Kidney capillary endothelial cell (primary cell): Measurements from ENCODE around the gene SOS2.

Experiments
- DNase-seq: peaks from one replicate; pipeline ENCODE4 v3.0.0-alpha.2; 2018; ENCODE audit warnings: low spot score

SOS2 gene

DNA sequence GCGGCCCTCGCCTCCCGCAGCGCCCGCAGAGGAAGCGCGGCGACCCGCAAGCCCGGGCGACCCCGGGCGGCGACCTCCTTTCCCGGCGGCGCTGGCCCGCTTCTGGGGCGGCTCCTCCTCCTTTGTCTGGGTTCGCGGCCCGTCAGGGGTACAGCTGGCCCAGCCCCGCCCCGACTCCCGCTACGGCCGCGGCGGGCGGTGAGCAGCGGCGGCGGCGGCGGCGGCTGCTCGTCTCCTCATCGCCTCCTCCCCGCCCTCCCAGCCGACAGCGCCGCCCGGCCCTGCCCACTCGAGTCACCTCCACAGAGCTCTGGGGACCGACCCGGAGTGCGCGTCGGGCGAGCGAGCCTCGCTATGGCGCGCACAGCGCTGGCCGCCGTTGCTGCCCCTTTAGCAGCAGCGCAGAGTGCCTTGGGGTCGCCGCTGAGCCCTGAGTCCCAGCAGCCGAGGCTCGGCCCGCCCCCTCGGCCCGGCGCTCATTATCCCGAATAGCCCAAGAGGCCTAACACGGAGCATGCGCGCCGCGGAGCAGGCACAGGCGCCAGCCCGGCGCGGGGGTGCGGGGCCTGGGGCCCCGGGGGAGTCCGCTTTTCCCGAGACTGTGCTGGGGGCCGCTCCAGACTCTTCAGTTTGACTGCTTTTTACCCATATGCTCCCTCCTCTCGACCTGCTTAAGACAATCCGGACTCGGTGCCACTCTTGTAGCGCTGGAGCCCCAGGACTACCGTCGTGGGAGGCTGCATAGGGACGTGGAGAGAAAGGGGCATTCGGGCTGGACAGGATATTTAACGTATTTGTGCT is at the start of gene SOS2:
Gene SOS2, minus strand, starts transcription at position 104 of the 801 bp plus-strand sequence. CDS start 295 bp downstream, outside the sequence.
- peak; percentile 72 for DNase-seq

DNA sequence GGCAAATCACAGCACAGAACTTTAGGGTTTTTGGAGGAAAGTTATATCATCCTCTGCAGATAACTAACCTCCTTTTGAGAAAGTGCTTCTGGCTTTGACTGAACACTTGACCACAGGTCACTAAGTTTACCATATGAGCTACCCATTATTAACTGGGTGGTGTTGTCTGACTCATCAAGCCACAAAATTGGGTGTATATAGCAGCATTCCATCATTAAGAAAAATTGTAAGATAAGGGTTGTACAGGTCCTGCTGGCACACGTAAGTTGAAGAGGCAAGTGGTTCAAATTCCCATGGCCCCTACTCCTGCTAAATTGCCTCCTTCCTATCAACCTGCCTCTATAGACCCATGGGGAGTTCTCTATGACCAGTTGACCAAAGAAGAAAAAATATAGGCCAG is 41.1 kb upstream of the SOS2 start:
- no peak for DNase-seq

DNA sequence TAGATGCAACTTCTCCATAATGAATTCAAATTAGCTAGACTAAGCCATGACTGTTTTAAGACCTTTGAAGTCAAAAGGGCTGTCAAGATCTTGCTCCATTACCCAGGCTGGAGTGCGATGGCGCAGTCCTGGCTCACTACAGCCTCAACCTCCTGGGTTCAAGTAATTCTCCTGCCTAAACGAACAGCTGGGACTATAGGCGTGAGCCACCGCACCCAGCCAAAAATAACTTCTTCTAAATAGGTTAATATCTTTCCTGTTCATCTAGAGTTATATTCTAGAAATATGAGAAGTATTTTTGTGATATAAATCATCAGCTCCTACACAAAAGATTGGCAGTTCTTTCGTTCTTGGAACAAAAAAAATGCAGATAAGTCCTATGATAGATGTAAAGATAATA is 39.6 kb upstream of the SOS2 start:
- no peak for DNase-seq

DNA sequence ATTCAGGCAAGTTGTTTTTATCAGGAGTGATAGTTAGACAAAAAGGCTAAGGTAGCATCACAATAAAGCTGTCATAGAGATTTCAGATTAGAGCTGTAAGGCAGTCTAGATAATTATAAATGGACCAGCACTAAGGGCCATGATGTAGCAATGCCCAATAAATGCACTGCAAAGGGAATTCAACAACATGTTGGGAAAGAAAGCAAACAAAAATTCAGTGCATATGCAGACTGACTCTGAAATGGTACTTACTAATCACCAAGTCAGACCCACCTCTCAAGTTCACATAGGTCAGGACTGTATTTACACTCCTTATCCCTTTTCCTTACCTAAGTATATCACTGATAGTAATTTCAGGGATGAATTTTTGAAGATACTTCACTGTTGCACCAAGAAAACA is 33.7 kb upstream of the SOS2 start:
- DNase-seq, result no peak

- no peak for DNase-seq
Observed at GRCh38 chr14:50263321-50263720, 31.9 kb upstream of the SOS2 start.

- DNase-seq, result no peak
Observed at GRCh38 chr14:50262865-50263264, 31.5 kb upstream of the SOS2 start.

DNA sequence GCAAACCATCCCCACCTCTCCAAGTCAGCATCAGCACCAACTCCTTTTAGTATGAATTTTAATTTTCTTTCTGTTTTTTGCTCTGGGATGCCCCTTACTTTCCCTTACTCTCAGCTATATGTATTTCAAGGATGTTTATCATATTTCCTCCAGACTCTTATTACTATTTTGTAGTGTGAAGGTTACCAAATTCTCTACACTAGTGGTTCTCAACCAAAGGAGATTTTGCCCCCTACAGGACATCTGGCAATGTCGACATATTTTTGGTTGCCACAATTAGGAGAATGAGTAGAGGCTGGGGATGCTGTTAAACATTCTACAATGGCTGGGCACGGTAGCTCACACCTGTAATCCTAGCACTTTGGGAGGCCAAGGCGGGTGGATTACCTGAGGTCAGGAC is 29.1 kb upstream of the SOS2 start:
- peak; percentile 1 for DNase-seq

DNA sequence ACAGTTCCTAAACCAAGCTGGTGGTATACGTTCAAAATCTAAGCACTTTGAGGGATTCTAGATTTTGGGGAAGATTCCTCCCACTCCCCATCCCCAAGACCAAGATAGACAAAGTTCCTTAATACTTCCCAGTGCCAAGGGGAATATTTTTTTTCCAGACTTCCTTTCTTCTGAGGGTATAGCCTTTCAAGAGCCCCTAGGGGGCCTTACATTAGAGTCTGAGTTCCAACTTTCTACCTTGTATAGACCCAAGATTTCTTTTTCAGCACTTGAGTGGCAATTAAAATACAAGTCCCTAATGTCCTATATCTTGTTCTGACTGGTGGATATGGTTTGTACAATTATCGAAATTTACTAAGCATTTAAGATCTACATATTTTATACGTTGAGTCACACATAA is 28.7 kb upstream of the SOS2 start:
- DNase-seq, result no peak

DNA sequence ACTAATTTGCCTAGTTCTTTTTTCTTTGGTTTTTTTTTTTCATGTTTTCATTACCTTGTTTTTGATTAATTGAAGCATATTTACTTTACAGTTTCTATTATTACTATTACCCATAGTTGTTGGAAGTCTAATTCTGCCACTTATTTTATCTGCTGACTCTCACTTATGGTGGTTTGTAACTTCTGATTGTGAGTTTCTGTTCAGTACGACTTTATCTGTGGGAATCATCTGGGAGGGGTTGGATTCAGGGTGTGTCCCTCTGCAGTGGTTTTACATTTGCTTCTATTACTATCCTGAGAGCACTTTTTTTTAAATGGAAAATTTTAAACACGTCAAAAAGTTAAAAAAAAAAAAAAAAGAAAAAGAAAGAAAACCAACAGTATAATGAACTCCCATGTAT is 26.4 kb upstream of the SOS2 start:
- no peak for DNase-seq

GRCh38 chr14:50254248-50254647 is 22.9 kb upstream of the SOS2 start:
- no peak for DNase-seq

GRCh38 chr14:50249136-50249775 is 17.9 kb upstream of the SOS2 start:
- no peak for DNase-seq

DNA sequence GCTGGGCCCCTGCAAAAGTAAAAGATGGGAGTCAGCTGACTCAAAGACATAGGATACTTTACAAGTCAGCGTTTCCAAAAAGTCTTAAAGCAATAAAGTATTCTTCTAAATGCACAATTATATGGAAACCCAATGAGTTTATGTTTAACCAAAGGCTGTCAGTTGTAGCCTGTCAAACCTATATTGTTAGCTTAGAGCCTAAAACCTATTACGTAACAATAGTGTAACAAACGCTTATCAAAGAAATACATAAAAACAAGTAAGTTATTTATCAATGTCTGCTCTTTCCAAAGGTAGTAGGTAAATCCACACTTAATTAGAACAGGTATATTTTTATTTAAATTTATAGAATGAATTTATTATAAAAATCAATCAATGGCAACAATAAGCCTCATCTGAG is 15.9 kb upstream of the SOS2 start:
- no peak for DNase-seq

DNA sequence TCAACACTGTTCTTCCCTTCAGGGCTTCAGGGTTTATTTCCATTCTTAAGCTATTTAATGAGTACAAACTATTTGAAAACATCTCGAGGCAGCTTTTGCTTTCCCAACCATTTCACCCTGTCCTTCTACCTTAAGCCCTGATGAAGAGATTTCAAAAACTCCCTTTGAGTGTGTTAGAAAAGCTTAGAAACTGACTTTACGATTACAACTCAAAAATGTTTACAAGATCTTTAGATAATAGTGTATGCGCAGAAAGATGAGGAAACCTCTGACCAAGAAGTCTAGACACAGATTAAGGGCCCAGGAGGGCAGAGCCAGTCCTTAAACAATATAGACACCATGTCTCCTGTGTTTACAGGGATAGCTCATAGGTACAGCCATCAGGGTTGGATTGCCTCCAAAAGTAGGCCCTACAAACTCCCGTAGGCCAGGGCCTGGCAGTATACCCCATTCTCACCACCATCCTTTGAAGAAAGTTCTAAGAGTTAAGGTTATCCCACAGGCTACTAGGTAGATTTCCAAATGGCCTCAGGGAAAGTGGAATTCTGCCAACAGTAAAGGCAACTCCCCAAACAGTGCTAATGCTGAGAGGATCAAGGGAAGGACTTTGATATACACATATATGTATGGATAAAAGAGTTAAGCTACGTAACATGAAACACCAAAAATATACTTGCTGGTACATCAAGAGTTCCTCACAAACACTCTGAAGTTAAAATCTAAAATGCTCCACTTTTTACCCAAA is 11.4 kb upstream of the SOS2 start:
- DNase-seq, result no peak

GRCh38 chr14:50242096-50242495 is 10.7 kb upstream of the SOS2 start:
- DNase-seq, result no peak

- DNase-seq, result no peak
Observed at GRCh38 chr14:50237427-50237826, 6.0 kb upstream of the SOS2 start.

DNA sequence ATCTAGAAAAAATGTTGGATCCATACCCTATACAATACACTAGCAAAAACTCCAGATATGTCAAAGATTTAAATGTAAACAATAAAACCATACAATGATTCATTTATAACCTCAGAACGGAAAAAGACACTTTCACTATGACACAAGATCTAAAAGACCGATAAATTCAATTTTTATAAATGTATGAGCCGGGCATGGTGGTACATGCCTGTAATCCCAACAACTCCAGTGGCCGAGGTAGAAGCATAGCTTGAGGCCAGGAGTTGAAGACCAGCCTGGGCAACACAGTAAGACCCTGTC is 2.5 kb upstream of the SOS2 start:
- DNase-seq, result no peak

- DNase-seq, result no peak
Observed at GRCh38 chr14:50233166-50233950, 2.0 kb upstream of the SOS2 start.

DNA sequence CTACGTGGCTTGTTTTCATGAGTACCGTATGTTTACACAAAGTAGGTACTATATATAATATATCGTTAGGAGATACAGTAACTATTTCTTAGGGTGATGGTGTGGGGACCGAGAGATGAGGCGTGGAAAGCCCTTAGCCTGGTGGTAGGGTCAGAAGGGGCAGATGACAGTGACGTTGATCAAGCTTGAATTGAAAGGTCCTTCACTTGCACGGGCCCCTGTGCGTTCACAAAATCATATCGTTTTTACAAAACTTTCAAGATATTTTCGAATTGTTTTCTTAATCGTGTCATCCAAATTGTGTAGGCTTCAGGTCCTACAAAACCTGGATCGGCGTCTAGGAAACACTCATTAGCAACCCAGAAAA is 881 bp upstream of the SOS2 start:
- DNase-seq, result no peak

GRCh38 chr14:50230701-50231474 is 490 bp downstream of the SOS2 start:
- DNase-seq, result peak; percentile 49

DNA sequence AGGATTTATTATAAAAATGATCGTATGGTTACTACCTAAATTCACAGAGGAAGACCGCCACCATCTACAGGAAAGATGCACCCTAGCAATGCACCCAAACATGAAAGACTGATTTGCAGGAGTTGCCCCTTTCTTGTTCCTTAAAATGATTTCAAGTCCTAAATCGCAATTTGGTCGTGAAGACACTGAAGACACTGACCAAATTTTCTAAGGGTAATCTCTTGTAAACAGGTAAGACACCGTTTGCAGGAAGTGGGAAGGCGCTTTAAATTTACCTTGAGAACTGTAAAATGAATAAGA is 1.0 kb downstream of the SOS2 start:
- DNase-seq, result no peak

GRCh38 chr14:50229681-50230080 is 1.7 kb downstream of the SOS2 start:
- no peak for DNase-seq

GRCh38 chr14:50228313-50228712 is 3.1 kb downstream of the SOS2 start:
- DNase-seq, result no peak
